ENCODE data around the gene STARD7.
A peak's percentile ranks its signal among the peaks of the same experiment; 100 is the strongest.

The STARD7 gene

GRCh38 chr2:96212339-96212738 lies 3.7 kb upstream of the STARD7 start:
- H3K9me2 ChIP-seq (replicated peaks; ENCODE audit: control insufficient read depth, low read length): no peaks in the 10 kb centered on the region
- H3K4me3 ChIP-seq (ENCODE audit: low read length): peak overlapping the region; percentile 78
- peak overlapping the region; percentile 97 for H3K27ac ChIP-seq (ENCODE audit: low read depth, low read length)
- H3F3A ChIP-seq (ENCODE audit: control insufficient read depth, insufficient read depth): peaks cover 34% of the 10 kb centered on the region
- peaks cover 7% of the 10 kb centered on the region; the same call in 1 of the 2 replicates for H4K20me1 ChIP-seq (ENCODE audit: control insufficient read depth, insufficient read depth, low read depth, low read length)
- peaks cover 22% of the 10 kb centered on the region for H3K36me3 ChIP-seq (ENCODE audit: control insufficient read depth, low read length)
- H3K27me3 ChIP-seq (ENCODE audit: control insufficient read depth, low read length): no peaks in the 10 kb centered on the region
- peaks cover 66% of the 10 kb centered on the region for H3K79me2 ChIP-seq (ENCODE audit: control insufficient read depth, low read length)
- no peak for TF ChIP-seq EZH2phosphoT487 (IDR thresholded peaks at IDR 0.05; ENCODE audit: borderline replicate concordance, low read length)
- TF ChIP-seq CTCF (IDR thresholded peaks at IDR 0.05; ENCODE audit: low read depth, low read length, poor library complexity, severe bottlenecking): no peak
- H3K9me3 ChIP-seq (ENCODE audit: control insufficient read depth, insufficient read depth, low read length): no peaks in the 10 kb centered on the region
- peak overlapping the region; percentile 95 for H3K4me2 ChIP-seq (ENCODE audit: low read length)
- peaks cover 82% of the 10 kb centered on the region for H3K4me1 ChIP-seq (ENCODE audit: control insufficient read depth, low read length)

GRCh38 chr2:96209729-96210085 lies 1.1 kb upstream of the STARD7 start:
- Histone ChIP-seq H3K27ac (ENCODE audit: low read depth, low read length) (peak overlapping the region; percentile 97), H3K4me3 (ENCODE audit: low read length) (peak overlapping the region; percentile 78)

GRCh38 chr2:96209011-96209728 lies 543 bp upstream of the STARD7 start:
- H3F3A ChIP-seq (ENCODE audit: control insufficient read depth, insufficient read depth): peaks cover 29% of the 10 kb centered on the region
- H4K20me1 ChIP-seq (ENCODE audit: control insufficient read depth, insufficient read depth, low read depth, low read length): peaks cover 36% of the 10 kb centered on the region
- H3K9me3 ChIP-seq (ENCODE audit: control insufficient read depth, insufficient read depth, low read length): no peaks in the 10 kb centered on the region
- peaks cover 83% of the 10 kb centered on the region for H3K79me2 ChIP-seq (ENCODE audit: control insufficient read depth, low read length)
- H3K4me1 ChIP-seq (ENCODE audit: control insufficient read depth, low read length): peaks cover 75% of the 10 kb centered on the region
- peak overlapping the region; percentile 97 for H3K27ac ChIP-seq (ENCODE audit: low read depth, low read length)
- H3K27me3 ChIP-seq (ENCODE audit: control insufficient read depth, low read length): no peaks in the 10 kb centered on the region
- no peaks in the 10 kb centered on the region for H3K9me2 ChIP-seq (replicated peaks; ENCODE audit: control insufficient read depth, low read length)
- H3K4me3 ChIP-seq (ENCODE audit: low read length): peak overlapping the region; percentile 78
- TF ChIP-seq CTCF (IDR thresholded peaks at IDR 0.05; ENCODE audit: low read depth, low read length, poor library complexity, severe bottlenecking): no peak
- TF ChIP-seq EZH2phosphoT487 (IDR thresholded peaks at IDR 0.05; ENCODE audit: borderline replicate concordance, low read length): no peak
- H3K4me2 ChIP-seq (ENCODE audit: low read length): peak overlapping the region; percentile 95
- H3K36me3 ChIP-seq (ENCODE audit: control insufficient read depth, low read length): peaks cover 53% of the 10 kb centered on the region

More at GRCh38 chr2:96209729-96210085, 1.1 kb upstream of the STARD7 start:
- H3K9me2 ChIP-seq (replicated peaks; ENCODE audit: control insufficient read depth, low read length): no peaks in the 10 kb centered on the region
- no peak for TF ChIP-seq CTCF (IDR thresholded peaks at IDR 0.05; ENCODE audit: low read depth, low read length, poor library complexity, severe bottlenecking)
- TF ChIP-seq EZH2phosphoT487 (IDR thresholded peaks at IDR 0.05; ENCODE audit: borderline replicate concordance, low read length): no peak
- H3K9me3 ChIP-seq (ENCODE audit: control insufficient read depth, insufficient read depth, low read length): no peaks in the 10 kb centered on the region
- peaks cover 47% of the 10 kb centered on the region for H3K36me3 ChIP-seq (ENCODE audit: control insufficient read depth, low read length)
- peaks cover 82% of the 10 kb centered on the region for H3K79me2 ChIP-seq (ENCODE audit: control insufficient read depth, low read length)
- peaks cover 31% of the 10 kb centered on the region for H3F3A ChIP-seq (ENCODE audit: control insufficient read depth, insufficient read depth)
- peaks cover 31% of the 10 kb centered on the region for H4K20me1 ChIP-seq (ENCODE audit: control insufficient read depth, insufficient read depth, low read depth, low read length)
- H3K4me1 ChIP-seq (ENCODE audit: control insufficient read depth, low read length): peaks cover 75% of the 10 kb centered on the region
- H3K27me3 ChIP-seq (ENCODE audit: control insufficient read depth, low read length): no peaks in the 10 kb centered on the region
- peak overlapping the region; percentile 95 for H3K4me2 ChIP-seq (ENCODE audit: low read length)
